Renal pelvis (tissue), 4 donors: Measurements from ENCODE around the gene SPHK1. TPM values are rescaled to one million over a fixed set of nuclear protein-coding genes. Genes with fewer than 3 reads are reported as not detected.

Experiments
- DNase-seq: peaks from one replicate; pipeline ENCODE4 v3.0.0-alpha.2; 2013
- polyA plus RNA-seq, 3 donors: library from polyadenylated mRNA; unstranded; fragments of 120-200 nt; gene quantifications; one replicate each; pipeline ENCODE4 v1.2.1, GENCODE V29; 2013; ENCODE audit not compliant: insufficient read length in 3 of 3

Gene SPHK1
- polyA plus RNA-seq, 3 donors: 2.7 to 4.9 (median 4.9) TPM

DNA sequence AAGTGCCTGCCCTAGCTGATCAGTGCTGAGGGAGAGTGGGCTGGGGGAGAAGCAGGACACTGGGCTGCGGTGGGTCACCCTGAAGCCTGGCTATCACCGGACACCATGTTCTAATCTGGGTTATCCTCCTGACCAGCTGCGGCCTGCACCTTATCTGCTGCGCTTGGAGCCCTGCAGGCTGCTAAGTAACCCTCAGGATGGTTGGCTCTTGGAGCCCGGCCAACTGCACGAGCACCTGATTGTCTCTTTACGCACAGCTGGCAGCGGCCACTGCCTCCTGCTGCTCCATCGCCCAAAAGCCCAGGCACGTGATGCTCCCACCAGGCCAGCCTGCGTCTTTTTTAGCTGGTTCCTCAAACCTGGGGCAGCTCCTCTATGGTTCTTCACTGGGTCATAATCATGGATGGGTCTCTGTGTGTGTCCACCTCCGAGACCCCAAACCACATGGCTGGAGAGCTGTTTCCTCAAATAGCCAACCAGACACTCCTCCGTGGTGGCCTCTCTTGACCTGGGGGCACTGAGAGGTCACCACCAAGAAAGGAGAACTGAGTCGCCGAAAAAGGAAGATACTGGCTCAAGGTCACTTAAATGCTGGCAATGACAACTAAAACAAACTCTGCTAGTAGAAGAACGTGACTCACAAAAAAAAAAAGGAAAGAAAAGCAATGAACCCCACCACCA is 21.7 kb downstream of the SPHK1 start:
- DNase-seq: no peak

DNA sequence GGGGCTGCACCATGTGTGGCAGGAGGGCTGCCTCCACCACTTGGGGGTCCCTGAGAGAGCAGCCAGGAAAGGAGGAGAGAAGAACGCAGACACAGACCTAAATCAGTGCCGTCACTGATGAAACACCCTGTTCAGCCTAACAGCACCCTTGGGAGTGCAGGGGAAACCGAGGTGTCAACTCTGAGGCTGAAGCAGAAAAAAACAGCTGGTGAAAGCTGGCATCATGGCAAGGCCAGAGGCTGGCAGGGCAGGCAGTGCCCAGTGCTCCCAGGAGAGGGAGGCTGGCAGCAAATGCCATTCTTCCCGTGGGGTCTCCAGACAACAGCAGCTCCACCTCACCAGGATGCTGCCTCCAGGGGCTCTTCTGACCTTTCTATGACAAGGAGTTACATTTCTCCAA is 23.1 kb downstream of the SPHK1 start:
- DNase-seq: no peak

DNA sequence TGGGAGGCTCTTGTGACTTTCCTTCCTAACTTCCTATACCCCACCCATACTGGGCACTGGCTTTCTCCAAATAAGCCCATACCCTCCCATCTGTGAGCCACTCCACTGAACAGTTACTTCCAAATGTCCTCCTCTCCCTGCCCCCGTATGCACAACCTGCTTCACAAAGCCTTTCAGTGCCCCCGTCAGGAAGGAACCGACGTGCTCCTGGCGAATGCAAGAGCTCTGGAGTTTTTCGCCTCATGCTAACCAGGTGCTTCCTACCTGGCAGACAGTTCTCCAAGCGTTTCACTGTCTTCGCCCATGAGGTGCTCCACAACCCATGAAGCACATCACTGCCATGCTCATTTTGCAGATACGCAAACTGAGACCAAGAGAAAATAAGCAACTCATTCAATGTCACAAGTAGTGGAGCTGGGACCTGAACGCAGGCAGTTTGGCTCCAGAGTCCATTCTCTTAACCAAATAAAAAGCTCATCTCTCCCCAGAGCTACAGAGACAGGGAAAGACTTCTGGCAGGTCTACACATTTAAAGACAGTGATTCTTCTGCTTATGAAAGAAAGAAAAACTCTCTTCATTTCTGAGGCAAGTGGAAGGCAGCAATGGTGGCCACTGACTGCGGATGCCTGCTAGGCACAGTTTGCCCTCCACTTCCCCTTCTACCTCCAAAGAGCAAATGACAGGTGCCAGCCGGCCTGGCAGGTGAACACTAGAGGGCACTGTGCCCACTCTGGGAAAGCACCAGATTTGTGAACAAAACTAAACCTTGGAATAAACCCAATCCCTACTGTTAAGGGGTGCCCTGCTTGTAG is 23.8 kb downstream of the SPHK1 start:
- DNase-seq: no peak

DNA sequence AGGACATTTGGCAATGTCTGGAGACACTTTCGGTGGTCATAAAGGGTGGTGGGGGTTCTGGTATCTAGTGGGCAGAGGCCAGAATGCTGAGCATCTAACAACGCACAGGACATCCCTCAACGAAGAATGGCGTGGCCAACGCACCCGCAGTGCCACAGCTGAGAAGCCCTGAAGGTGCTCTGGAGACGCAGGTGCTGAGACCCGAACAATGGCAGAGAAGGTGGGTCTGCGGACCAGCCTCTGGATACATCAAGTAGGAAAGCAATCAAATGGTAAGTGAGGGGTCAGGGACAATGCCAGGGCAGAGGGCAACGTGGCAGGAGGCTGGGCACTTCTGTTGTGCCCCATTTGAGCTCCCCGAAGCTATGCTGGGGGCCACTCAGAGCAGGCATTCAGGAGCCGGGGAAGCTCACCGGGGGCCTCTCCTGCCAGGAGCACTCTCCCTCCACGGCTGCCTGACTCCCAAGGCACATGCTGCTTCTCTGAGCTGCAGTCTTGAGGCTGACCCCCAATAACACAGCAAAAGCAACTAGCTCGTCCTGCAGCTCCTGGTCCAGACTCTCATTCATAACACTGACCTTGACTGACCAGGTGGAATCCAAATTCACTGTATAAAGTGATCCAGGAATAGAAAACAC is 26.0 kb downstream of the SPHK1 start:
- no peak for DNase-seq

DNA sequence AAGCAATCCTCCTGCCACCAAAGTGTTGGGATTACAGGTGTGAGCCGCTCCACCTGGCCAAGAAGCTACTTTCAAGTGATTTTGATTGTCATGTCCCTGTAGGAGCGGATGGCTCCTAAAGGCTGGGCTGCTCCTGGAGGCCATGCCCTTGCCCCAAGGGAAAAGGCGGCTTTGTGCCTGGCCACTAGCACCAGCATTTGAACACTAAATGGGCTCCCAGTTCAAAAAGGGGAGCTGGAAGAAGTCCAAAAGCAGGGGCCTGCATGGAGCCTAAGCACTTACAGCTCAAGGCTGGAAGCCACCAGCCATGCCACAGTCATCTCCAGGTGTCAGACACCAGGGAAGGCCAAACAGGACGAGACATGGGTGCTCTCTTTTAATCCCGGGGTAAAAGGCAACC is 26.8 kb downstream of the SPHK1 start:
- DNase-seq: no peak

DNA sequence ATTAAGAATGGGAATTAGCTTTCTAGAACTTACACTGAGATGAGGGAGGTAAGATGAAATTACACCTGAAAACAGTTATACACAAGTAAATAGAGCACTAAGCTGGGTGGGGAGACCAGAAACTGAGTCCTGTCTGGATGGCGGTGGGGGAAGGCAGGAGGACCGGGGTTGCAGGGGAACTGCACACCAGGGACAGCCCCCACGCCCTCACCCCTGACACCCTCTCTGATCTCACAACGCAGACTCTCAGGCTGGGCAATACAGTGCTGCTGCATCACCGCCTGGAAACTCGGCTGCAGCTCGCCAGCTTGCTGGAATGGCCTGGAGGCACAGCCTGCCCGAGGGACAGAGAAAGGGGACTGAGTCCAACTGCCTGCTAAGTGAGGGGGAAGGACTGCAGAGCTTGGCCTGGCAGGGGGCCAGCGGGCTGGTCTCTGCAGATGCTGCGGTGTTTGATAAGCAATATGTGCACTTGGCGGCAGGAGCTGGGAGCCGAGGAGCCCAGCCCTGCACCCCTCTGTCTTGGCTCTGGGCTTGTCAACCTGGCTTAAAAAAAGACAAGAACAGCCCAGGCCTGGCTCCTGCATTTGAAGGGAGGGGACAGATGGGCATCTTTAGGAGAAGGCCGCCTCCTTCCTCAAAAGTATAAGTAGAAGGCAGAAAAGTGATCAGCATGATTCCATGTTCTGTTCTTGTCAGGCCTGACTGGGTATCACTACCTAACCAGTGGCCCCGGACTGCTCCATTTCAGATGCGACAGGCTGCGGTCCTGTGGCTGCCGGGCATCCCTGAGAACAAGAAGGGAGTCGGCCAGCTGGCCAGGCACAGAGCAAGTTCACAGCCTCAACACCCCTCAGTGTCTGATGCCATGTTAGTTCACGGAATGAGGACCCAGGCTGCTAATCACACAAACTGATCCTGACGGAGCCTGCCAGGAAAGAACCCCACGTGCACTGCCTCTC is 30.2 kb downstream of the SPHK1 start:
- DNase-seq: no peak

DNA sequence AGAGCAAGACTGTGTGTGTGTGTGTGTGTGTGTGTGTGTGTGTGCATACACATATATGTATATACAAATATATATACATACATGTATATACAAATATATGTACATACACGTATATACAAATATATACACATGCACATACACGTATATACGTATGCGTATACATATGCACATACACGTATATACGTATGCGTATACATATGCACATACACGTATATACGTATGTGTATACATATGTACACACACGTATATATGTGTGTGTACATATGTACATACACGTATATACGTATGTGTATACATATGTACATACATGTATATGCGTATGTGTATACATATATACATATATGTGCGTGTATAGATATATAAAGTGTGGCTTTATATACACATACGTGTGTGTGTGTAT is 31.4 kb downstream of the SPHK1 start:
- no peak for DNase-seq

DNA sequence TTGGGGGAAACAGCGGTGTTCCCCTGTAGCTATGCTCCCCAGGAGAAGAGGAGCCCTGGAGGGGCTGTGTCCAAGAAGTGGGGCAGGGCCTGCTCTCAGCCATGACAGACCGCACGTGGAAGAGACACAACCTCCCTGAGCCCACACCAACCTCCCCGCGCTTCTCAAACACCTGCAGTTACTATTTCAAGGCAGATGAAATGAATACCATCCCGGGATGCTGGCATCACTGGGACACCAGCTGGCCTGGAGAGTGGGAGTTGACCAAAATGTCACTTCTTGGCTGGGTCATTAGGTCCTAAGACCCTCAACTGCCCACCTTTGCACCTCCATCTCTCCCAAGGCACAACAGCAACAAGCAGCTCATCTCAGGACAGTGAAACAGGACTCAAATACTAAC is 32.0 kb downstream of the SPHK1 start:
- no peak for DNase-seq

DNA sequence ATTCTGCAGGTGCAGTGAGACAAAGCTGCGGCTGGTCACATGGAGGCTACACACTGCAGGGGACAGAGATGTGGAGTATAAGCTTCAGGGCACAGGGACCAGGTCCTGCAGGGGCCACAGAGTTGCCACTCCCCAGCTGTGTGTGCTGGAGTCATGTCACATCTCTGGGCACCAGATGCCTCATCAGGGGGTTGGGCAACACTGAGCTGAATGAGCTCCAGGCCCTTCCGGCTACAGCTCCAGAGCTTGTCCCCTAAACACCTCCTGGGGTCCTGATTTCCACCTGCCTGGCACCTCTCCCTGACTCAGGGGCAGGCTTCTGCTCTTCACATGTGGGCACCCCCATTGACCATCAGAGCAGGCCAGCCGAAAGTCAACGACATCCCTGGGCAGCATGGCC is 32.5 kb downstream of the SPHK1 start:
- DNase-seq: no peak

DNA sequence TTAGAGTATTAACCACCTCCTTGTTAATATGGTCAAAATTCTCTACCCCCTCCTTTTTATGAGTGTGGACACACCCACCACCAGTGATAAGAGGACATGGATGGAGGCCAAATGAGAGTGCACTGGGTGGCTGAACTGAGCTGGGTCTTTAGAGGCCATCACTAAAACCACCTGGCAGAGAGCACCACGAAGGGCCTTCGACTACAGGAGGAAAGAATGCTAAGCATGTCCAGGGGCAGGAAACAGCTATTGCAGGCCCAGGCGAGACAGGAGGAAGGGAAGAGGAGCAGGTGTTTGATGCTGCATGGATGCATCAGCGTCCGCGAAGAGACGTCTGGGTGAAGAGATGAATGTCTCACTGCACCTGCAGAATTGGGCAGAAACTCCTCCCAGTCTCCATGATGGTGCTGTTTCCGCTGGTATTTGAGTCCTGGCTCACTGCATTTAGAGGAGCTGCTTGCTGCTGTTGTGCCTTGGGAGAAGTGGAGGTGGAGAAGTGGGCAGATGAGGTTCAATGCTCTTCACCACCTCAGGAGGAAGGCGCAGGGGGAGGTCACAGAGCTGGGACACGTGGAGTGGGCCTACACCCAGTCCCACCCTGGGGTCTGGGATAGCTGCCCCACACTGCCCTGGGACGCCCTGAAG is 33.2 kb downstream of the SPHK1 start:
- no peak for DNase-seq

DNA sequence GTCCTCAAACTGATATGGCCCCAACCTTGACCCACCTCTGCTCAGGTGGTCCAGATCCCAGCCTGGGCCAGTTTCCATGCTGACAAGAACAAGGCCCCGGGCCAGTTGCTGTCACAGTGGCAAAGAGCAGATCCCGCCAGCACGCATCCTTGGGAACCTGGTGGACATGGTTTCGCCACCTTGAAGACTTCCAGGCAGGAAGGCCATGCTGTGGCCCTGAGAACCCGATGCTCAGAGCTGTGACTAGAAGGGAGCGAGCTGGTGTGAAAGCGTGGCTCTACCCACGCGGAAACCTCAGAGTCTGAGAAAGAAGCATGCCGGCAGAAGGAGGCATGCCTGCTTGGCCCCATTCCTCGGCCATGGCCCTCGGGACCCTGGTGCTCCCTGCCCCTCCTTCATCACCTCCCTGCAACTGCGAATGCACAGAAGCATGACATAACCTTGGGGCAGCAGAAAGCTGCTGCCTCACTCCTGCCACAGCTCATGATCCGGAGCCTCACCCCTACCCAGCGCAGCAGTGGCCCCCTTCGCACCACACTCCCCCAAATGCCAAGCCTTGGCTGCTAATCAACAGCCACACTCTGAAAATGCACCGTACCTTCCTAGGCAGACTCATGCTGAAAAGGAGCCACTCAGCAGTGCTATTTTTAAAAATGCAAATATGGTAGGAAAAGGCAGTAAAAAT is 35.3 kb downstream of the SPHK1 start:
- DNase-seq: no peak

DNA sequence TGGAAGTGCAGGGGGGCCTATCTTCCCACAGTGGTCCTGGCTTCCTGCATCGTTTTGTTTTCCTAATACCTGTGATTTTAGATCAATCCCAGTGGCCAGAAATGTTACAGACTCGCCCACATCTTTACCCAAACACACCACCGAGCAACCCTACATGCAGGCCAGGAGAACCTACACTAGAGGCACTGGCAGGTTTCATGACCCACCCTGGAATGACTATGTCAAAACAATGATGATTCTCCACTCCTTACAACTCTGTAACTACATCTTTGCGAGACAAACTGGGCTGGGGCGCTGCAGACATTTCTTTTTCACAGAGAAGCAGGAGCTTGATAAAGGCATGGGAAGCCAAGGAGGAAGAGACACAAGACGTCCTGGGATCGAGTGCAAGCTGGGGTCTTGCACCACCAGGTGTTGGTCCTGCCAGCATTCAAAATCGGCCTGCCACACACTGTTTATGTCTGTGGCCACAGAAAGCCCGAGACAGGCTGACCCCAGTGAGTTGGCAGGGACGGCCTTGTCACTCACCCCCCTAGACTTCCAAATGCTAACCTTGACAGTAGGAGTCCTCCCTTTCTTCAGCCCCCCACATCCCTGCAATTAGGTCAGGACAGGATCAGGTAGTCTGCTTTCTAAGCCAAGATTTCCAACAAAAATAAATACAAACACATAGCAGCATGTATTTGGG is 36.1 kb downstream of the SPHK1 start:
- DNase-seq: no peak

DNA sequence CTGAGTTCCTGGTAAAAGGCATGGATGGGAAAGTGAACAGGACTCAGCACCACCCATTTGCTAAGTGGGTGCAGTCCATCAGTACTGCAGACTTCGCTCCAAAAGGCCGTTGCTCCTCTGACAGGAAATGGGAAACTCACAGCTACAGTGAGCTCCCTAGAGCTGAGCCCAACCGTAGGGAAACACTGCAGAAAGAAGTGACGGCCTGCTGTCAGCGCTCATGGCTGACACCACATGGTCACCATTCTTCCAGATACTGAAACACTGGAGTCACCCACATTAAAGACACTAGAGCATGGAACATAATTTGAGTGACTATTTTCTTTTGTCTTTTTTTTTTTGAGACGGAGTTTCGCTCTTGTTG is 36.6 kb downstream of the SPHK1 start:
- DNase-seq: peak; percentile 34

DNA sequence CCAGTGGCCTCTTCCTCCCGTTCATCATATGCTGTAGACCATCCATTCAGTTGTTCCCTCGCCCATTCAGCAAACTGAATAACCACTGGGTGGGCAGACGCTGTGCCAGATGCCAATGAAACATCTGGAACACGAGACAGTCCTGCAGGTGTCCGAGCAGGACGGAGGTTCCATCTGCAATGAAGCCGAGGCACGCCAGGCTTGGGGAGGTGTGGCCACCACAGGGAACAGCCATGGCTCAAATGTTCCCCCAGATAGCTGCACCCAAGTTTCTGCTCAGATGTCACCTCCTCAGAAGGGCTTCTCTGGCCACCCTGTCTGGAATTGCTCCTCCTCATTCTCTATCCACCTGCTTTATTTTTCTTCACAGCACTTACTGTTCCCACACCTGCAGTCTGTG is 38.0 kb downstream of the SPHK1 start:
- no peak for DNase-seq

DNA sequence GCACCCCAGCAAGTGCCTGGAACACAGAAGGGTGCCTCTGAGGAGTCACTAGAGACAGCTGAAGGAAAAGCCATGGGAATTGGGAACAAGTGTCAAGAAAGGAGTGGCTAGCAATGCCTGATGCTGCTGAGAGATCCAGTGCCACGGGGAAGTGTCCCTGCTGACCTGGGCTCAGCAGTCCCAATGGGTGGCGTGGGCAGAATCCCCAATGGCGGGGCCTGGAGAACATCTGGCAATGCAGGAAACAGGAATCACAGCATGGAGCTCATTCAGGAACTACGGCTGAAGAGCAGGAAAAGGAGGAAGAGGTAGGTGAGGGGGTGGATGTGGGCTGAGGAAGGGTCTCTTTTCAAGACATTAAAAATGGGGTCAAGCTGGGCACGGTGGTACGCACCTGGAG is 38.5 kb downstream of the SPHK1 start:
- no peak for DNase-seq

DNA sequence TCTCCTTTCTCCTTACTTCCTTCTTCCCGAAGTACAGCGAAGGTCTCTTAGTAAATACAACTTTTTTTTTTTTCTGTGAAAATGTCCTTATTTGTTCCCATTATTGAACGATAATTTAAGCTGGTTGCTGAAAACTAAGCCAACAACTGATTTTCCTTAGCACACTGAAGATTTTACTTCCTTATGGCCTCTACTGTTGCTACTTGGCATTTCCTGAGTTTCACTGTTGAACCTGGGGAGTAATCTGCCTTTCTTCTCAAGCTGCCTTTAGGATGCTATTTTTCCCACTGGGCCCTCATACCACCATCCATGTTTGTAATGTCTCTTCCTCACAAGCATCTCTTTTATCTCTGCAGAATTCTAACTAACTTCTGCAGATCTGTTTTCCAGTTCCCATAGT is 42.4 kb downstream of the SPHK1 start:
- DNase-seq: no peak

DNA sequence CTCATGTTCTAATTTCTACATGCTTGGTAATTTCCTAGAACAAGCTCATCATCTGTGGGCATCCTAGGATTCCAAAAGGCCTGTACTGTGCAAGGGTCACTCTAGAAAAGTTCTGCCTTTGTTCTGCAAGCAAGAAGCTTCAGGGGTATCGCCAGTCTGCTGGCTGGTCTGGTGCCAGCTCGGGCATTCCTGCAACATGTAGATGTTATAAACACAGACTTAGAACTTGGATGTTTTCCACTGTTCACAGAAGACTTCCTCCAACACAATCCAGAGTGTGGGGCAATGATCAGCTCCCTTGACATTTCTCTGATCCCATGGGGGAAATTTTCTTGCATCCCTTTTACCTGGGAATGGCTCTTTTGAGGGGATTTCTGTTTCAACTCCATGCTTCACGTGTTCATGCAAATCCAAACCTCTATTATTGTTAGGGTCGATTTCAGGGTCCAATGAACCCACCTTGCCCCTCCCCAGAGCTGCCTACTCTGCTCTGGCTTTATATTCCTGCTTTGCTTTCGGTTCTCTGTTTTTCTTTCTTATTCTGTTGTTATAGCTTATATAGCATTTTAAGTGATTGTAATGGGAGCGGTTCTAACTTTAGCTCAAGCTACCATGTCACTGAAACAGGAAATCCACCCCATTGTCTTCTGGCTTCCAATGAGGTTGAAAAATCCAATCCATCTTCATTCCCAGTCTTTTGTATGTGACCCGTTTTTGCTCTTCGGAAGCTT is 43.3 kb downstream of the SPHK1 start:
- no peak for DNase-seq

DNA sequence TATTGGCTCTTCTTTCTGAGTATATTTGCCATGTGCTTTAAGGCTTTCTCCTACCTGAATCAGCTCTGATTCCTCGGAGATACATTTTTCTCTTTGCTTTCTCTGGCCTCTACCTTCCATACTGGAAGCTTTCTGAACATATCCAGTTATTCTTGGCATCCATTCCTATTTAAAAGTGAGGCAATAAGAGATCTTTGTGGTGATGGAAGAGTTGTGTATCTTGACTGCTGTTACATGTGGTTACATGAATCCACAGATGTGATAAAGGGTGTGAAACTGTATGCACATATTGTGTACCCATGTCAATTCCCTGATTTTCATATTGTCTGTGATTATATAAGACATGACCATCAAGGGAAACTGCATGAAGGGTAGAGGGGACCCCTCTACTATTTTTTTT is 44.1 kb downstream of the SPHK1 start:
- no peak for DNase-seq

DNA sequence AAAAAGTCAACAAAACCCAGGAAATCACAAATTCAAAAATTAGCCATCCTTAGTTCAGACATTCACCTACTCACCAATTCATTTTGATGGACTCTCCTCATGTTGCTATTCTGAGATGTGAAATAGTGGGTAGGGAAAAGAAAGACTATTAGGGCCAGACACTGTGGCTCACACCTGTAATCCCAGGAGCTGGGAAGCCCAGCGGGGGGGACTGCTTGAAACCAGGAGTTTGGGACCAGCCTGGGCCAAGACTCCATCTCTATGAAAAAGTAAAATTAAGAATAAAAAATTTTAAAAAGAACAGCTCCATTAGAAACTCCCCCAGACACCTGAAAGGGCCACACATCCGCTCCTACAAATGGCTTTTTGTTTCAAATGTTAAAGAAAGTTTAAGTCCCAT is 47.1 kb downstream of the SPHK1 start:
- DNase-seq: no peak

DNA sequence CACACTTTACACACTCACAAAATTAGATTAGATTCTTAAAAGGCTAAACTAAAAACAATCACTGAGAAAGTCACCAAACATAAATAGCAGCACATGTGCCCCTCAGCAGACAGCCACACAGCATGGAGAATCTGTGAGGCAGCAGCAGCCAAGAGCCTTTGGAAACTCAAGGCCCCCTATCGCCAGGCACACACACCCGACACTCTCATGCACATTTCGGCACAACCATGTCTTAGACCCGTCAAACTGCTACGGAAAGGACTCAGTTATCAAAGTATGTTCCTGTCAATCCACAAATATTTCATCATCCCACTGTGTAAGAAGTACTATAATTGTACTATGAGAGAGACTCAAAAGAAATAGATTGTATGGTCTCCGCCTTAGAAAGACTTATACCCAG is 47.6 kb downstream of the SPHK1 start:
- no peak for DNase-seq
